ENCODE measurements around the gene MBD4. TPM values are rescaled to one million over a fixed set of nuclear protein-coding genes. Genes with fewer than 3 reads are reported as not detected.

Gene MBD4
- total RNA-seq: 10 to 100 TPM; 25.1 to 44.9 (median 31.9) TPM

- TF ChIP-seq, protein P1, sequence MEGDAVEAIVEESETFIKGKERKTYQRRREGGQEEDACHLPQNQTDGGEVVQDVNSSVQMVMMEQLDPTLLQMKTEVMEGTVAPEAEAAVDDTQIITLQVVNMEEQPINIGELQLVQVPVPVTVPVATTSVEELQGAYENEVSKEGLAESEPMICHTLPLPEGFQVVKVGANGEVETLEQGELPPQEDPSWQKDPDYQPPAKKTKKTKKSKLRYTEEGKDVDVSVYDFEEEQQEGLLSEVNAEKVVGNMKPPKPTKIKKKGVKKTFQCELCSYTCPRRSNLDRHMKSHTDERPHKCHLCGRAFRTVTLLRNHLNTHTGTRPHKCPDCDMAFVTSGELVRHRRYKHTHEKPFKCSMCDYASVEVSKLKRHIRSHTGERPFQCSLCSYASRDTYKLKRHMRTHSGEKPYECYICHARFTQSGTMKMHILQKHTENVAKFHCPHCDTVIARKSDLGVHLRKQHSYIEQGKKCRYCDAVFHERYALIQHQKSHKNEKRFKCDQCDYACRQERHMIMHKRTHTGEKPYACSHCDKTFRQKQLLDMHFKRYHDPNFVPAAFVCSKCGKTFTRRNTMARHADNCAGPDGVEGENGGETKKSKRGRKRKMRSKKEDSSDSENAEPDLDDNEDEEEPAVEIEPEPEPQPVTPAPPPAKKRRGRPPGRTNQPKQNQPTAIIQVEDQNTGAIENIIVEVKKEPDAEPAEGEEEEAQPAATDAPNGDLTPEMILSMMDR (IDR thresholded peaks at IDR 0.05; ENCODE audit: low read depth): no peak
Measured at GRCh38 chr3:129439817-129440617, at the start of gene MBD4, which contains the start of gene IFT122. Gene MBD4, minus strand, starts transcription at chr3:129439948. Its CDS starts 115 bp downstream, at chr3:129439833. Gene IFT122, plus strand, starts transcription at chr3:129440224. Its CDS starts 107 bp downstream, at chr3:129440331.

DNA sequence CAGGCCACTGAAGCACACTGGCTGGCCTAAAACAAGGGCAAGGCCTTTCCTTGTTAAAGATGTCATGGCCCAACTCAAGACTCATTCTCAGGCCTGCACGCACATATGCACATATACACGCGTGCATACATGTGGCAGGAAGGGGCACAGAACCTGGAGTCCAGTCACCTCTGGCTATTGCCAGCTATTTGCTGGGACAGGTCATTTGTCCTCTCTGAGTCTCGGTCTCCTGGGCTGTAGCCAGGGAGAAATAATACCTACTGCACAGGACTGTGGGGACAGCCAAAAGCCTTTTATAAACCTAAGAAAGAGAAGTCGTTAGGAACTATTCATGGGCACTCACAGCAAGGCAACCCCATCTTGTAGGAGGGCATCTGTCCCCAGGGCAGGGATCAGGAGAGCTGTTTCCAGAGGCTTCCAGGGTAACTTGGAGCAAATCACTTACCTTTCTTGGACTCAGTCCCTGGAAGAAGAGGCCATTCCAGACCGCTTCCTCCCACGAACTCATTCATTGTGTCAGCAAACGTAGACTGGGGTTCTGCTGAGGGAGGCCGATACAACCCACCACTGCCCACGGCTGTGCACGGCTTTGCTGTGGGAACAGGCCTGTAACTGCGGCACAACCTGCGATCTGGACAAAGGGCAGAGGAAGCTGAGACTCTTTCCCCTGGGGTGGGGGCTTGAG, 47.6 kb upstream of the MBD4 start:
- TF ChIP-seq, protein P1 (IDR thresholded peaks at IDR 0.05; ENCODE audit: low read depth): no peak

DNA sequence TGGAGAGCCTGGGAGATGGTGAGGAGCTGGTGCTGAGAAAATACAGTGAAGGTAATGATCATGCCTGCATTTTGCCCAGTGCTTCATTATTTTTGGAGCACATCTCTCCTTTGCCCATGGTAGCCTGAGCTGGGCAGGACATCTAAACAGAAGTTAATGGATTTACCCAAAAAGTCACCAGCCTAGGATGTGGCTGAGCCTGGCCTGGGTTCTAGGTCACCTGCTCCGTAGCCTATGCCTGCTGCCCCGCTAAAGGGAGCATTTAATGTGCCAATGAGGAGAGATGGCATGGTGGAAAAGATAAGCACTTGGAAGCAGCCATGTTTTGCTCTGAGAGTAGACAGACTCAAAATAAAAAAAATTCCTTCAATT, 46.9 kb upstream of the MBD4 start:
- TF ChIP-seq, protein P1 (IDR thresholded peaks at IDR 0.05; ENCODE audit: low read depth): no peak

GRCh38 chr3:129485721-129486663, 46.2 kb upstream of the MBD4 start:
- TF ChIP-seq, protein P1 (IDR thresholded peaks at IDR 0.05; ENCODE audit: low read depth): no peak

DNA sequence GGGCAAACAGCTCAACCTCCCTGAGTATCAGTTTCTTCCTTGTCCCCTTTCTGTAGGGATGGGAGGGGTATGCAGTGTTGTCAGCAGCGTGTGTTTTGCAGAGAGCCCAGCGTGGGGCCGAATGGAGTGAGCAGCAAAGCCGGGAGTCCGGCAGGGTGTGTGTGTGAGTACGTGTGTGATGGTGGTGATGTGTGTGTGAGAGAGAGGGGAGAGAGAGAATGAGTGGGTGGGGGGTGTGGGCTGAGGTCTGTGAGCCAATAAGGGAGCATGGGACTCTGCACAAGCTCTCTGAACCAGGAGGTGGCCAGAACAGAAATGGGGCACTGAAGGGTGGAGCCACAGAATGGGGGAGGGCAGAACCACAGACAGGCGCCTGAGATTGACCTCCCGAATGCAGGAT, 44.1 kb upstream of the MBD4 start:
- TF ChIP-seq, protein P1 (IDR thresholded peaks at IDR 0.05; ENCODE audit: low read depth): no peak

- TF ChIP-seq, protein P1 (IDR thresholded peaks at IDR 0.05; ENCODE audit: low read depth): no peak
Measured at GRCh38 chr3:129482721-129483120, 43.0 kb upstream of the MBD4 start.

All from subcutaneous adipose tissue (tissue), 4 donors.